K562 (cell line): ENCODE measurements around the gene ARNT2. TPM values are rescaled to one million over a fixed set of nuclear protein-coding genes. Genes with fewer than 3 reads are reported as not detected.

ENCODE experiments used
- ATAC-seq: fragments of 200-7000 bp; cut with Tn5 transposase; 3 replicates; pipeline ENCODE4 v1.9.1; 2020; ENCODE audit warnings: moderate library complexity
- BruUV-seq: library from RNA; stranded (reverse); fragments of 400-500 nt; replicated peaks from 2 replicates; lab custom pipeline; 2021; lab: Mats Ljungman, UMichigan
- CTCF ChIA-PET: fragments of 300-600 bp; formaldehyde crosslinking; extraction: SDS; loops from one replicate; lab custom pipeline; 2021; ENCODE audit warnings: low intra/inter-chr PET ratio; lab: Yijun Ruan, JAX
- POLR2A ChIA-PET: fragments of 300-600, 350-650 bp; sonication (Branson Sonifier 250); formaldehyde crosslinking; extraction: SDS; loops from one replicate; lab custom pipeline; 2021; ENCODE audit warnings: antibody characterized with exemption, inconsistent platforms; lab: Yijun Ruan, JAX
- DNase-seq, 4 experiments: peaks; one replicate each; pipeline versions ENCODE4 v3.0.0 to v3.0.0-alpha.2; 2011 to 2018; ENCODE audit warnings: low spot score in 3 of 4, mixed read lengths in 3 of 4; ENCODE audit errors: extremely low read depth in 1 of 4
- FAIRE-seq: peaks from 2 replicates; lab custom pipeline; 2011; peaks lifted over from hg19 to GRCh38; lab: Jason Lieb, UNC
- H2AFZ ChIP-seq: 2 replicates; pipeline ENCODE4 v1.6.0; 2011; ENCODE audit warnings: low read depth, low read length, control low read depth, inconsistent platforms
- H3K27ac ChIP-seq: fragments of 200-600 bp; 3 replicates; pipeline ENCODE4 v1.8.0; 2011; ENCODE audit warnings: low read depth, mild to moderate bottlenecking, control low read depth, inconsistent platforms, low read length, moderate library complexity, mixed read lengths; ENCODE audit errors: extremely low read depth
- H3K27me3 ChIP-seq, 2 experiments: fragments of 300-600 bp in 1 of 2; 2 replicates in 1 of 2; 3 replicates in 1 of 2; pipeline versions ENCODE4 v1.6.0 to v1.8.0; 2011; ENCODE audit warnings: inconsistent platforms in 2 of 2, low read length in 2 of 2, mild to moderate bottlenecking in 1 of 2, mixed read lengths in 1 of 2, moderate library complexity in 1 of 2; ENCODE audit not compliant: control insufficient read depth in 2 of 2, insufficient read depth in 2 of 2
- H3K36me3 ChIP-seq: fragments of 300-600 bp; 3 replicates; pipeline ENCODE4 v1.8.0; 2011; ENCODE audit warnings: mild to moderate bottlenecking, low read length, inconsistent platforms; ENCODE audit not compliant: control insufficient read depth, insufficient read depth
- H3K4me1 ChIP-seq, 2 experiments: fragments of 200-600 bp in 1 of 2; replicated peaks in 1 of 2; 2 replicates in 1 of 2; 3 replicates in 1 of 2; pipeline versions ENCODE4 v1.5.1 to v1.8.0; 2011; ENCODE audit warnings: inconsistent platforms in 2 of 2, low read length in 2 of 2, mild to moderate bottlenecking in 1 of 2, mixed read lengths in 1 of 2, moderate library complexity in 1 of 2; ENCODE audit not compliant: control insufficient read depth in 2 of 2, insufficient read depth in 2 of 2
- H3K4me2 ChIP-seq: 2 replicates; pipeline ENCODE4 v1.6.1; 2011; ENCODE audit warnings: low read length, control low read depth, inconsistent platforms, mixed read lengths; ENCODE audit not compliant: insufficient read depth
- H3K4me3 ChIP-seq: fragments of 200-600 bp; sonication (generic), shearing (Covaris generic); 2 replicates; pipeline ENCODE4 v1.5.1; 2016; ENCODE audit warnings: control low read depth, inconsistent platforms
- H3K79me2 ChIP-seq: fragments of 200-600 bp; 3 replicates; pipeline ENCODE4 v1.8.0; 2011; ENCODE audit warnings: low read length, inconsistent platforms; ENCODE audit not compliant: control insufficient read depth, insufficient read depth
- H3K9ac ChIP-seq, 2 experiments: 2 replicates each; pipeline versions ENCODE4 v1.6.0 to v1.6.1; 2011; ENCODE audit warnings: low read depth in 2 of 2, low read length in 2 of 2, control low read depth in 1 of 2, inconsistent platforms in 1 of 2, mild to moderate bottlenecking in 1 of 2, mixed read lengths in 1 of 2; ENCODE audit not compliant: insufficient read depth in 1 of 2
- H3K9me1 ChIP-seq: one replicate; pipeline ENCODE4 v1.6.0; 2011; ENCODE audit warnings: inconsistent platforms, mild to moderate bottlenecking, low read length, moderate library complexity; ENCODE audit not compliant: control insufficient read depth, insufficient read depth
- H3K9me3 ChIP-seq: replicated peaks from 2 replicates; pipeline ENCODE4 v1.5.1; 2011; ENCODE audit warnings: low read depth, low read length, inconsistent platforms; ENCODE audit not compliant: control insufficient read depth, insufficient read depth
- H4K20me1 ChIP-seq: replicated peaks from 2 replicates; pipeline ENCODE4 v1.6.1; 2011; ENCODE audit warnings: low read length, inconsistent platforms, mixed read lengths; ENCODE audit not compliant: control insufficient read depth, insufficient read depth
- HNRNPK ChIP-seq: fragments of 200-400 bp; formaldehyde crosslinking; IDR thresholded peaks from one replicate; pipeline ENCODE4 v1.6.1; 2018; ENCODE audit warnings: mild to moderate bottlenecking, low read depth, low read length; ENCODE audit not compliant: poor library complexity, severe bottlenecking
- NEUROD1 ChIP-seq: fragments of 150-350 bp; IDR thresholded peaks from 2 replicates; pipeline ENCODE4 v1.6.1; 2014; ENCODE audit warnings: borderline replicate concordance, low read length, low read depth; ENCODE audit not compliant: partially characterized antibody
- NFIX ChIP-seq: fragments of 250-450 bp; sonication (Bioruptor Pico); IDR thresholded peaks from 2 replicates; pipeline ENCODE4 v1.4.0; 2020; ENCODE audit warnings: low read depth, mild to moderate bottlenecking, moderate library complexity
- SMARCA5 ChIP-seq: fragments of 450-650 bp; IDR thresholded peaks from 2 replicates; pipeline ENCODE4 v1.6.1; 2016
- TSHZ1 ChIP-seq: fragments of 250-450 bp; sonication (Bioruptor Pico); IDR thresholded peaks from 2 replicates; pipeline ENCODE4 v1.4.0; 2020; ENCODE audit warnings: mild to moderate bottlenecking, moderate library complexity
- WGBS: fragments of 100-300 bp; shearing (Covaris generic); methylation state at CpG from one replicate; pipeline ENCODE4 v1.1.6; 2016; ENCODE audit warnings: low coverage, mixed read lengths; ENCODE audit not compliant: insufficient coverage; ENCODE audit errors: missing lambda C conversion rate; 5-methylcytosine and 5-hydroxymethylcytosine counted together
- in situ Hi-C: fragments of 300-500 bp; cut with MboI; formaldehyde crosslinking; loops from 4 replicates; pipeline ENCODE4 v1.15.0; 2018; ENCODE audit warnings: inconsistent platforms, mixed read lengths
- intact Hi-C: fragments of 100-400 bp; cut with micrococcal nuclease; formaldehyde crosslinking; loops from 2 replicates; pipeline ENCODE4 v1.14.2; 2022
- polyA plus RNA-seq, 8 experiments: library from polyadenylated mRNA; depleted of rRNA in 4 of 8; stranded (reverse) in 5 of 8; unstranded in 3 of 8; fragments of >200 nt; fragmentation: Nextera tagmentation in 2 of 8; fragmentation: Illumina TruSeq in 1 of 8; extraction: Ambion mirVana in 2 of 8; extraction: Trizol in 1 of 8; gene quantifications; 2 replicates each; pipeline versions ENCODE4 v1.2.1 to v1.2.3, GENCODE V29; 2011 to 2014; ENCODE audit warnings: inconsistent platforms in 1 of 8, missing spikeins in 1 of 8
- total RNA-seq, 7 experiments: library from RNA; depleted of rRNA in 6 of 7; stranded (reverse); fragments of >200 nt in 6 of 7; fragmentation: Illumina TruSeq in 2 of 7; extraction: Trizol in 2 of 7; gene quantifications; 2 replicates each; pipeline versions ENCODE4 v1.2.1 to v1.2.3, GENCODE V29; 2011 to 2021; ENCODE audit warnings: low replicate concordance in 1 of 7

The ARNT2 gene
- total and polyA plus RNA-seq, 9 of the 15 experiments (the other 6 are each of a cell fraction or from before 2014, with no cell fraction given) = 0.01 TPM; not detected in 8

- no peak for TF ChIP-seq TSHZ1 (CRISPR knock-in tag)
- TF ChIP-seq NFIX (CRISPR knock-in tag) = no peak
- TF ChIP-seq NEUROD1 = no peak
Observed at GRCh38 chr15:80585544-80586018, 181.4 kb downstream of the ARNT2 start (continued).

- H3K36me3 ChIP-seq = no peaks in the 10 kb centered on the region
- TF ChIP-seq SMARCA5 (no peak), HNRNPK (no peak)
- POLR2A ChIA-PET = no interaction called here
- no peak overlapping the region for H3K9ac ChIP-seq
- H2AFZ ChIP-seq = no peak overlapping the region
- no peak overlapping the region for H3K27ac ChIP-seq
- no peaks in the 10 kb centered on the region for H3K9me1 ChIP-seq
- intact Hi-C loops = no loop called here
- peaks cover 2 to 20% of the 10 kb centered on the region in 2 experiments; a peak in 3 of 5 replicates for H3K27me3 ChIP-seq
- H3K79me2 ChIP-seq = no peaks in the 10 kb centered on the region
- BruUV-seq = no TSS peak
- ATAC-seq (no peak), FAIRE-seq (no peak), DNase-seq (no peak)
- no peaks in the 10 kb centered on the region for H3K9me3 ChIP-seq
- peaks cover 2% of the 10 kb centered on the region; the same call in 1 of the 2 replicates for H4K20me1 ChIP-seq
- no peak overlapping the region for H3K4me3 ChIP-seq
- CTCF ChIA-PET = no interaction called here
- WGBS = 0% methylated on average over 4 of the region's 4 CpGs
- H3K4me2 ChIP-seq = no peak overlapping the region
- in situ Hi-C loops = no loop called here
- no peaks in the 10 kb centered on the region for H3K4me1 ChIP-seq
Observed at GRCh38 chr15:80586161-80586560, 182.0 kb downstream of the ARNT2 start.
